Thymus (tissue), 11 donors: ENCODE data around the gene EPHA4. TPM values are rescaled to one million over a fixed set of nuclear protein-coding genes. Genes with fewer than 3 reads are reported as not detected.

ENCODE experiments used
- DNase-seq, 9 donors: peaks; one replicate each; pipeline ENCODE4 v3.0.0-alpha.2; 2013; ENCODE audit warnings: low spot score in 9 of 9, low read depth in 6 of 9, missing footprints in 1 of 9
- H3K27ac ChIP-seq, 2 donors: one replicate each; pipeline ENCODE4 v1.5.1; 2013; ENCODE audit warnings: control low read depth in 1 of 2, low read depth in 1 of 2, low read length in 1 of 2, mild to moderate bottlenecking in 1 of 2, moderate library complexity in 1 of 2
- H3K27me3 ChIP-seq, 2 donors: one replicate each; pipeline ENCODE4 v1.5.1; 2013; ENCODE audit warnings: low read length in 1 of 2; ENCODE audit not compliant: control insufficient read depth in 2 of 2, insufficient read depth in 1 of 2
- H3K36me3 ChIP-seq, 2 donors: one replicate each; pipeline ENCODE4 v1.5.1; 2013; ENCODE audit warnings: low read length in 1 of 2, mild to moderate bottlenecking in 1 of 2, moderate library complexity in 1 of 2; ENCODE audit not compliant: control insufficient read depth in 2 of 2, insufficient read depth in 2 of 2
- H3K4me1 ChIP-seq, 2 donors: one replicate each; pipeline ENCODE4 v1.5.1; 2013; ENCODE audit warnings: low read length in 2 of 2; ENCODE audit not compliant: control insufficient read depth in 2 of 2, insufficient read depth in 2 of 2
- H3K4me3 ChIP-seq, 2 donors: one replicate each; pipeline ENCODE4 v1.5.1; 2013; ENCODE audit warnings: low read length in 2 of 2, control low read depth in 1 of 2, mild to moderate bottlenecking in 1 of 2
- H3K9me3 ChIP-seq, 2 donors: one replicate each; pipeline ENCODE4 v1.5.1; 2013; ENCODE audit warnings: low read length in 1 of 2, mild to moderate bottlenecking in 1 of 2; ENCODE audit not compliant: control insufficient read depth in 2 of 2, insufficient read depth in 1 of 2
- WGBS: extraction: QIAGEN DNeasy Blood & Tissue Kit; methylation state at CpG from one replicate; pipeline ENCODE4 v1.1.7; 2013; 5-methylcytosine and 5-hydroxymethylcytosine counted together
- polyA plus RNA-seq: library from polyadenylated mRNA; stranded (reverse); fragments of 200-250 nt; gene quantifications from one replicate; pipeline ENCODE4 v1.2.3, GENCODE V29; 2013
- total RNA-seq: library from RNA; stranded (reverse); fragments of 120-200 nt; gene quantifications from one replicate; pipeline ENCODE4 v1.2.4, GENCODE V29; 2013
- donor health status: healthy.

EPHA4 gene
- total and polyA plus RNA-seq, 2 donors, result 7.8 to 9.0 TPM

DNA sequence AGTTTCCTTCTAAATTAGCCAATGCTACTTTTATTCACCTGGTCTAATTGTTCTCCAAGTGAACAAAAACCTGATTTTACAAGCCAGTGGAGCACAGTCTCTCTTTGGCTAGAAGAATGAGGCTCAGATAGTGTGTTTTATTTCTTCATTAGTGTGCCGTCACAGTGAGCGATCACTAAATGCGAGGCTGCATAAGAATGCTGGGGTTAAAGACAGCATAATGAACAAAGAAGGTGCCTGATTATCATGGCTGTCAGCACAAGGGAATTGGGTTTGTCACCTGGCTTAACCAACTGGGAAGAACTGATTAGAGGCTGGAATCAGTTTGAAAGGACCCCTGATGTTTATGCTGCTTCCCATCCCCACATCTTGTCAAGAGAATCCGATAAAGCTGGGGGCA, 76.4 kb downstream of the EPHA4 start:
- Histone ChIP-seq H3K4me3 (no peak overlapping the region), H3K36me3 (no peaks in the 10 kb centered on the region), H3K9me3 (no peaks in the 10 kb centered on the region), H3K27me3 (no peaks in the 10 kb centered on the region), H3K27ac (no peak overlapping the region), H3K4me1 (peaks cover 0 to 3% of the 10 kb centered on the region in 2 donors)
- DNase-seq, result no peak
- WGBS, result over 99% methylated on average over 4 of the region's 4 CpGs

DNA sequence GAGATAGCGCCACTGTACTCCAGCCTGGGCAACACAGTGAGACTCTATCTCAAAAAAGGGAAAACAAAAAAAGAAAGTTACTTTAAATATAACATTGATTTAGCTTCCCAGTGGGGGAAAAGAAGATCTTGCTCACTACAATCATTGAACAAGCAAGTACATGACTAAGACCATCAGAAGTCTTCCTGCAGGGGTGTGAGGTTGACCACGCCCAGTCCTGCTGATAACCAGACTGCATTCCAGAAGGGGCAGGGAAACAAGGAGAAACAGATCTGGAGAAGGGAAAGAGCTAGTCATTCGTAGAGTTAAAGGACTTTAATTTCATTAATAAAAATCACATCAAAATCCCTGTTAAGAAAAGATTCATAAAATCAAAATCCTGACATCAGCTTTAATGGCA, 77.5 kb downstream of the EPHA4 start:
- Histone ChIP-seq H3K27ac (no peak overlapping the region), H3K4me1 (no peaks in the 10 kb centered on the region), H3K36me3 (no peaks in the 10 kb centered on the region), H3K27me3 (no peaks in the 10 kb centered on the region), H3K4me3 (no peak overlapping the region), H3K9me3 (no peaks in the 10 kb centered on the region)
- no peak for DNase-seq
- WGBS, result 95% methylated on average over 3 of the region's 3 CpGs

GRCh38 chr2:221493391-221493790, 78.7 kb downstream of the EPHA4 start:
- no peak overlapping the region for H3K4me3 ChIP-seq
- no peak for DNase-seq
- 96% methylated on average over 7 of the region's 7 CpGs for WGBS
- no peak overlapping the region for H3K27ac ChIP-seq
- H3K9me3 ChIP-seq, result no peaks in the 10 kb centered on the region
- H3K36me3 ChIP-seq, result no peaks in the 10 kb centered on the region
- H3K4me1 ChIP-seq, result no peaks in the 10 kb centered on the region
- no peaks in the 10 kb centered on the region for H3K27me3 ChIP-seq

DNA sequence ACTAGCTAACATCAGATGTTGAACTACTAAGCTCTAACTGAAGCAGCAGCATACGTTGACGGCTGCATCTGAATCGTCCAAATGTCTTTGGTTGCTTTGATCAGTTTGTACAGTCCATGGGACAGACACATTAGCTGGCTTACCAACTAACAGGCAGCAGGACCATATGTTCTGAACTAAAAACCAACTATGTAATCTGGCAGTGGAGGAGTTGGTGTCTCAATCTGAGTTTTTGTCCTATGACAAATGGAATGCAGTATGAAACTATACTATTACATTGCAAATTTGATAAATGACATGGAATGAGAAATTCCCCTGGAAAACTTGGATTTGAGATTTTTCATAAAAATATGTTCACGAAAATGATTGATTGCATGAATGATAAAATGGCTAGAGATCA, 79.5 kb downstream of the EPHA4 start:
- Histone ChIP-seq H3K4me3 (no peak overlapping the region), H3K9me3 (no peaks in the 10 kb centered on the region), H3K36me3 (no peaks in the 10 kb centered on the region), H3K27ac (no peak overlapping the region), H3K27me3 (no peaks in the 10 kb centered on the region), H3K4me1 (no peaks in the 10 kb centered on the region)
- 96% methylated on average over 4 of the region's 4 CpGs for WGBS
- no peak for DNase-seq

DNA sequence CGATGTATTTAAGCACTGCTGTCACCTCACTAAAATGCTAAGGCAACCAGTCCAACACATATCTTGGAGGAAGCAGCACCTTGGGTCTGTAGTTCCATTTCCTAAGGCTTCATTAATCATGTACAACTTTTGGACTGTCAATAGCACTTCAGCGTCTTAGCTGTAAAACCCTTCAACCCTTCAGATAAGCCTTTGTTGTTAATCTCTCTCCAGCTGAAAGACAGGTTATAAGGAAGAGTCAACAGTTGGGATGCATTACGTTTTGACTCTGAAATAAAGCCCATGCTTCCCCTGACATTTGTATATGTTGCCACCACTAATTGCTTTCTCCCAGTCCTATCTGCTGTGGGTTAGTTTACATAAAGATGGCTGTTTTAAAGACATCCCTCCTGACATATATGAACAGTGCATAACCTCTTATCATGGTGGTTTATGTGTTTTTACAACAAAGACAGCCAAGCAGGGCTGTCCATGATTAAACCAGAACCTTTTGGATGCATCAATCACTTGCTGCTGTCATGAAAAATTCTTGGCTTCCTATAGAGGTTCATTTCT, 81.5 kb downstream of the EPHA4 start:
- no peaks in the 10 kb centered on the region for H3K9me3 ChIP-seq
- WGBS, result 66% methylated on average over 3 of the region's 3 CpGs
- H3K4me3 ChIP-seq, result no peak overlapping the region
- no peak for DNase-seq
- H3K27ac ChIP-seq, result no peak overlapping the region
- no peaks in the 10 kb centered on the region for H3K27me3 ChIP-seq
- no peaks in the 10 kb centered on the region for H3K4me1 ChIP-seq
- no peaks in the 10 kb centered on the region for H3K36me3 ChIP-seq

DNA sequence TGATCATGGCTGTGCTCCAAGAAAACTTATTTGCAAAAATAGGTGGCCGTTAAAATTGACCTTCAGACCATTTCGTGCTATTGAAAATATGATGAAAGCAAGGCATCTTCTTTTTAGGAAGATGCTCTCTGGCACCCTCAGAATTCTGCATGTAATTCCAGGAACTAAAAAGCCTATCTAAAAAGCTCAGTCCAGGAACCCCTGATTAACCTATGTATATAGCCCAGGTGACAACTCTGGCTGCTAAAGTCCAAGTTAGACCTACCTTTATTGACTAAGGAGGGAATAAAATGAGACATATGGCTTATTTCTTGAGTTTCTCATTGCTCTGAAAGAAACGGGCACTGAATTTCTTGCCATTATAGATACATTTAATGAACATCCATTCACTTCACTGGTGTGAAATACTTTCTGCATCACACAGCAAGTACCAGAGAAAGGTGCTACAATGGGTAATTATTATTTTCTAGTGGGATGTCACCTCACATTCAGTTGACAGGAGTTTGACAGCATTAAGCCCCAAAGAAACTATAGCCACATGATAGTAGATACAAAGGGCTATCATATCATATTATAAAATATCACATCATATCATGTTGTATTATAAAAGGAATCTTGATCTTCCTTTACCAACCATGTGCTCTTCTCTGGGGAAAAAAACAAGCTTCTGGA, 83.8 kb downstream of the EPHA4 start:
- WGBS, result 97% methylated on average over 3 of the region's 3 CpGs
- Histone ChIP-seq H3K27ac (no peak overlapping the region), H3K9me3 (no peaks in the 10 kb centered on the region), H3K27me3 (no peaks in the 10 kb centered on the region), H3K4me1 (no peaks in the 10 kb centered on the region), H3K4me3 (no peak overlapping the region), H3K36me3 (no peaks in the 10 kb centered on the region)
- no peak for DNase-seq

- Histone ChIP-seq H3K9me3 (no peaks in the 10 kb centered on the region), H3K36me3 (no peaks in the 10 kb centered on the region), H3K4me1 (peaks cover 0 to 4% of the 10 kb centered on the region in 2 donors), H3K4me3 (no peak overlapping the region), H3K27me3 (no peaks in the 10 kb centered on the region), H3K27ac (no peak overlapping the region)
- no peak for DNase-seq
- 97% methylated on average over 4 of the region's 4 CpGs for WGBS
Measured at GRCh38 chr2:221486106-221486505, 86.0 kb downstream of the EPHA4 start.

DNA sequence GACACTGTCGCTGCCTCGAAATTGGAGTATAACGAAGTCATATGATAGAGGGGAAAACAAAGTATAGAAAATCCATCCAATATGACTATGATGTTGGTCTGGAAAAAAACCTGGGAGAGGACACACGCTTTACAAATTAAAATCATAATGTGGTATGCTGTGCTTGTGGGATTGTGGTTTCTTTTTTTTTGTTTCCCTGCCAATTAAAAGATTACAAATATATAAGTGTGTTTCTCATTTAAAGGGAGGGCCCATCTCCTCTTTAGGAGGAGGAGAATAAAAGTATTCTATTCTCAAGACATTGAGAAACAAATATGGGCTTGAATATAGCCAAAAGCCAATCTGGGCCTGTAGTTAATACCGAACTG, 86.6 kb downstream of the EPHA4 start:
- H3K9me3 ChIP-seq, result no peaks in the 10 kb centered on the region
- peaks cover 0 to 4% of the 10 kb centered on the region in 2 donors for H3K4me1 ChIP-seq
- H3K27me3 ChIP-seq, result no peaks in the 10 kb centered on the region
- 84% methylated on average over 5 of the region's 5 CpGs for WGBS
- no peak overlapping the region for H3K4me3 ChIP-seq
- DNase-seq, result no peak
- H3K27ac ChIP-seq, result no peak overlapping the region
- no peaks in the 10 kb centered on the region for H3K36me3 ChIP-seq

- peaks cover 0 to 4% of the 10 kb centered on the region in 2 donors for H3K4me1 ChIP-seq
- over 99% methylated on average over 8 of the region's 8 CpGs for WGBS
Measured at GRCh38 chr2:221484761-221485502, 87.2 kb downstream of the EPHA4 start.

More at GRCh38 chr2:221484761-221485502, 87.2 kb downstream of the EPHA4 start:
- no peak for DNase-seq
- H3K4me3 ChIP-seq, result no peak overlapping the region
- H3K27ac ChIP-seq, result no peak overlapping the region
- H3K27me3 ChIP-seq, result no peaks in the 10 kb centered on the region
- no peaks in the 10 kb centered on the region for H3K9me3 ChIP-seq
- no peaks in the 10 kb centered on the region for H3K36me3 ChIP-seq
